Neural cell (in vitro differentiated cells): ENCODE data around the gene GRID1. TPM values are rescaled to one million over a fixed set of nuclear protein-coding genes. Genes with fewer than 3 reads are reported as not detected.

Source experiments
- H2AFZ ChIP-seq: fragments of 200-600, 300-800 bp; sonication (generic), shearing (Covaris generic); 2 replicates; pipeline ENCODE4 v1.6.0; 2014; ENCODE audit warnings: low read depth, mild to moderate bottlenecking, antibody characterized with exemption, low read length, moderate library complexity
- H3F3A ChIP-seq: fragments of 200-600 bp; shearing (Covaris generic); 2 replicates; pipeline ENCODE4 v1.6.1; 2016; ENCODE audit warnings: mild to moderate bottlenecking, moderate library complexity, mixed read lengths, antibody characterized with exemption, low read length; ENCODE audit not compliant: insufficient read depth, poor library complexity, severe bottlenecking
- H3K27ac ChIP-seq: fragments of 200-600, 300-800 bp; sonication (generic), shearing (Covaris generic); 2 replicates; pipeline ENCODE4 v1.5.1; 2014; ENCODE audit warnings: mild to moderate bottlenecking, low read length, moderate library complexity
- H3K27me3 ChIP-seq: fragments of 300-800, 200-600 bp; sonication (generic), shearing (Covaris generic); 2 replicates; pipeline ENCODE4 v1.6.0; 2014; ENCODE audit warnings: mild to moderate bottlenecking, low read depth, low read length, moderate library complexity; ENCODE audit not compliant: insufficient read depth
- H3K36me3 ChIP-seq: fragments of 300-800, 200-600 bp; sonication (generic), shearing (Covaris generic); 2 replicates; pipeline ENCODE4 v1.5.1; 2014; ENCODE audit warnings: mild to moderate bottlenecking, antibody characterized with exemption, low read length, moderate library complexity; ENCODE audit not compliant: insufficient read depth
- H3K4me2 ChIP-seq: fragments of 300-800, 200-600 bp; sonication (generic), shearing (Covaris generic); 2 replicates; pipeline ENCODE4 v1.6.0; 2014; ENCODE audit warnings: mild to moderate bottlenecking, low read length
- H3K4me3 ChIP-seq: fragments of 300-800, 200-600 bp; sonication (generic), shearing (Covaris generic); 2 replicates; pipeline ENCODE4 v1.5.1; 2014; ENCODE audit warnings: mild to moderate bottlenecking, low read length, moderate library complexity
- H3K79me2 ChIP-seq: fragments of 200-600 bp; shearing (Covaris generic); replicated peaks from 2 replicates; pipeline ENCODE4 v1.6.0; 2014; ENCODE audit warnings: mild to moderate bottlenecking, low read length, moderate library complexity; ENCODE audit not compliant: insufficient read depth
- H3K9ac ChIP-seq: fragments of 300-800, 200-600 bp; sonication (generic), shearing (Covaris generic); 2 replicates; pipeline ENCODE4 v1.6.1; 2016; ENCODE audit warnings: mild to moderate bottlenecking, low read length, mixed read lengths
- H3K9me2 ChIP-seq: fragments of 200-600 bp; shearing (Covaris generic); 2 replicates; pipeline ENCODE4 v1.6.1; 2016; ENCODE audit warnings: mild to moderate bottlenecking, low read length, mixed read lengths; ENCODE audit not compliant: insufficient read depth
- H3K9me3 ChIP-seq: fragments of 200-600, 300-800 bp; sonication (generic), shearing (Covaris generic); 2 replicates; pipeline ENCODE4 v1.6.1; 2016; ENCODE audit warnings: mild to moderate bottlenecking, mixed run types, low read length, moderate library complexity, mixed read lengths
- H4K20me1 ChIP-seq: fragments of 200-600 bp; shearing (Covaris generic); 2 replicates; pipeline ENCODE4 v1.6.1; 2016; ENCODE audit warnings: mild to moderate bottlenecking, mixed run types; ENCODE audit not compliant: insufficient read depth
- CTCF ChIP-seq: fragments of 450-650 bp; IDR thresholded peaks from 2 replicates; pipeline ENCODE4 v1.5.1; 2014; ENCODE audit warnings: antibody characterized with exemption, mild to moderate bottlenecking, moderate library complexity; ENCODE audit not compliant: poor library complexity, severe bottlenecking
- EP300 ChIP-seq: fragments of 450-650 bp; conservative IDR thresholded peaks from 2 replicates; pipeline ENCODE4 v1.6.1; 2014; ENCODE audit warnings: antibody characterized with exemption, mild to moderate bottlenecking, moderate library complexity; ENCODE audit not compliant: poor library complexity, severe bottlenecking
- EZH2 ChIP-seq: fragments of 200-600, 300-800 bp; shearing (Covaris generic), sonication (generic); IDR thresholded peaks from 2 replicates; pipeline ENCODE4 v1.6.1; 2014; ENCODE audit warnings: antibody characterized with exemption, low read length, borderline replicate concordance, mild to moderate bottlenecking; ENCODE audit not compliant: insufficient read depth, poor library complexity, severe bottlenecking
- MXI1 ChIP-seq: fragments of 450-650 bp; conservative IDR thresholded peaks from 2 replicates; pipeline ENCODE4 v1.6.1; 2014; ENCODE audit warnings: antibody characterized with exemption, mild to moderate bottlenecking; ENCODE audit not compliant: poor library complexity, severe bottlenecking
- POLR2AphosphoS5 ChIP-seq: IDR thresholded peaks from 2 replicates; pipeline ENCODE4 v1.6.1; 2012
- RAD21 ChIP-seq: fragments of 450-650 bp; conservative IDR thresholded peaks from 2 replicates; pipeline ENCODE4 v1.6.1; 2014; ENCODE audit warnings: antibody characterized with exemption, mild to moderate bottlenecking, moderate library complexity
- REST ChIP-seq: IDR thresholded peaks from 2 replicates; pipeline ENCODE4 v1.6.1; 2012; ENCODE audit warnings: borderline replicate concordance
- SMC3 ChIP-seq: fragments of 450-650 bp; conservative IDR thresholded peaks from 2 replicates; pipeline ENCODE4 v1.6.1; 2014; ENCODE audit warnings: antibody characterized with exemption, mild to moderate bottlenecking, moderate library complexity; ENCODE audit not compliant: poor library complexity
- TAF1 ChIP-seq: IDR thresholded peaks from 2 replicates; pipeline ENCODE4 v1.6.1; 2012; ENCODE audit warnings: low read depth
- polyA plus RNA-seq: library from polyadenylated mRNA; depleted of rRNA; stranded (reverse); fragments of >200 nt; gene quantifications from 2 replicates; pipeline ENCODE4 v1.2.3, GENCODE V29; 2014

Gene GRID1
- polyA plus RNA-seq, 1 donor from 2014 or later, result 7.3 TPM

GRCh38 chr10:86258941-86259340 is 107.7 kb downstream of the GRID1 start:
- Histone ChIP-seq H3K27ac (no peak overlapping the region), H4K20me1 (no peaks in the 10 kb centered on the region), H3K9me3 (no peaks in the 10 kb centered on the region), H3K9me2 (no peaks in the 10 kb centered on the region), H3K36me3 (no peaks in the 10 kb centered on the region), H3K4me3 (no peak overlapping the region), H3K79me2 (no peaks in the 10 kb centered on the region), H2AFZ (no peak overlapping the region), H3K9ac (no peak overlapping the region), H3F3A (no peaks in the 10 kb centered on the region), H3K4me2 (no peak overlapping the region), H3K27me3 (no peaks in the 10 kb centered on the region)
- TF ChIP-seq REST (no peak), MXI1 (no peak), RAD21 (no peak), CTCF (no peak), EP300 (no peak), TAF1 (no peak), POLR2AphosphoS5 (no peak), EZH2 (no peak), SMC3 (no peak)

- Histone ChIP-seq H3K9ac (no peak overlapping the region), H3K27ac (no peak overlapping the region), H3K9me2 (no peaks in the 10 kb centered on the region), H3K36me3 (no peaks in the 10 kb centered on the region), H2AFZ (no peak overlapping the region), H4K20me1 (no peaks in the 10 kb centered on the region), H3K4me2 (no peak overlapping the region), H3F3A (no peaks in the 10 kb centered on the region), H3K9me3 (no peaks in the 10 kb centered on the region), H3K27me3 (no peaks in the 10 kb centered on the region), H3K4me3 (no peak overlapping the region), H3K79me2 (no peaks in the 10 kb centered on the region)
- TF ChIP-seq SMC3 (no peak), CTCF (no peak), REST (no peak), EZH2 (no peak), POLR2AphosphoS5 (no peak), RAD21 (no peak), MXI1 (no peak), EP300 (no peak), TAF1 (no peak)
Observed at GRCh38 chr10:86258499-86258898, 108.1 kb downstream of the GRID1 start.
